Measurements from ENCODE around the gene RC3H1.
"Not testable (repeated sequence)": the region's sequence is repeated elsewhere in the genome, so short reads cannot be mapped to it uniquely, and the experiment has no call there.

The RC3H1 gene

DNA sequence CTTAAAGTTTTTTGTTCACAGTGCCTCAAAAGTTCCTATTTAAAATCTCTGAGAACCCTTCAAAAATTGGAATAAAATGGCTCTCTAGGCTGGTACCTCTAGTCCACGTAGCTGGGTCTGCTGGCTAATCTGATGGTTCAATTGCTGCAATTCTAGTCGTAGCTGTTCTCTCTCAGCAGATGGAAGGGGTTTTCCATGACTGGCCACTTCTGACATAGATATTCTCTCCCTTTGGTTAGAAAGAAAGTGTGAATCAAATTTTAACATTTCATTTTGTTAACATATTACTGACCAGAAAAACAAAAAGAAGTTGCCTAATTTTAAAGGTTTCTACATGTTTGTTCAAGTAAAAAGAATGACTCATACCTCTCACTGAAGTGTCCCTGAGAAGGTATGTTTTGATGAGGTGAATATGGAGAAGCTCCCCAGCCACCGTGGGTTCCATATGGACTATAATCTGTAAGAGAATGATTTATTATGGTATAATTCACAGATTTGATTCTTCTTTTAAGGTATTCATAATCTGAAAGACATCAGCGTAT is 75.7 kb downstream of the RC3H1 start:
- no peak for DNase-seq

DNA sequence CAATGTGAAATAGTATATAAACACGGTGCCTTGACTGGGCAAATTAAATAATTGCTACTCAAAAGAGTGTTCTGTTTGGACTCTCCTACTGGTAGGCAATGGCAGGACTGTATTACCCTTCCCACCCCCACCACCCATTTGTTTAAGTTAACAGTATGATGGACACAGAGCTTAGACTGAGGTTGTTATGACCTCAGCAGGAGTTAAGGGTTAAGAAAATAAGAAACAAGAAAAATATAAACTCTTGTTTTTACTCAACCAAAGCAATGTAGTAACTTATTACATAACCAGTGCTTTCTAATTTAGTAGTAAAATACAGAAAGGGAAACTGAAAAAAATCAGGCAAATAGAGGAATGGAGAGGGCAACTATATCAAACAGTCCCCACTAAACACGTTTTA is 85.1 kb downstream of the RC3H1 start:
- no peak for DNase-seq

DNA sequence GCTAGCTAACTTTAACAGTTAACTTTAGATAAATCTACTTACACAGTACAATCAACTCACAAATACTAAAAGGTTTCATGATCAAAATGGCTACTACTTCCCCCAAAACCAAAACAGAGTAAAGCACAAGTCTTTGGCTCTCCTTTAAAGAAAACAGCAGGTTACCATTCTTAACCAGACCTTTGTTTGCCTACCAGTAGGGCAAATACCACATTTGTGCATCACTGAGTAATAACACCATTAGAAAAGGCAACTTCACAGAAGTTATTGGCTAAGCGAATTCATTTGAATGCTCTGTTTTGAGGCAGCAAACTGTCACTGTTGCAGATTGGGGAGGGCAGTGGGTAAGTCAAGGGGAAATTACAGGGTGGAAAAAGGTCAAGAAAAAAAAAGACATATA is 87.7 kb downstream of the RC3H1 start:
- DNase-seq: no peak

DNA sequence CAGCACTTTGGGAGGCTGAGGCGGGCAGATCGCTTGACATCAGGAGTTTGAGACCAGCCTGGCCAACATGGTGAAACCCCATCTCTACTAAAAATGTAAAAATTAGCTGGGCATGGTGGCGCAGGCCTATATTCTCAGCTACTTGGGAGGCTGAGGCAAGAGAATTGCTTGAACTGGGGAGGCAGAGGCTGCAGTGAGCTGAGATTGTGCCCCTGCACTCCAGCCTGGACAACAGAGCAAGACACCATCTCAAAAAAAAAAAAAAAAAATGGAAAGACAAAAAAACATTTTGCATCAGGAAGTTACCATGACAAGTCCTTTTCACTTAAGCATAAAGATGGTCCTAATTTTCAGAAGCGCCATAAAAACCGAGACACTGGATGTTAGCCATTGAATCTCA is 91.6 kb downstream of the RC3H1 start:
- not testable (repeated sequence) for DNase-seq

DNA sequence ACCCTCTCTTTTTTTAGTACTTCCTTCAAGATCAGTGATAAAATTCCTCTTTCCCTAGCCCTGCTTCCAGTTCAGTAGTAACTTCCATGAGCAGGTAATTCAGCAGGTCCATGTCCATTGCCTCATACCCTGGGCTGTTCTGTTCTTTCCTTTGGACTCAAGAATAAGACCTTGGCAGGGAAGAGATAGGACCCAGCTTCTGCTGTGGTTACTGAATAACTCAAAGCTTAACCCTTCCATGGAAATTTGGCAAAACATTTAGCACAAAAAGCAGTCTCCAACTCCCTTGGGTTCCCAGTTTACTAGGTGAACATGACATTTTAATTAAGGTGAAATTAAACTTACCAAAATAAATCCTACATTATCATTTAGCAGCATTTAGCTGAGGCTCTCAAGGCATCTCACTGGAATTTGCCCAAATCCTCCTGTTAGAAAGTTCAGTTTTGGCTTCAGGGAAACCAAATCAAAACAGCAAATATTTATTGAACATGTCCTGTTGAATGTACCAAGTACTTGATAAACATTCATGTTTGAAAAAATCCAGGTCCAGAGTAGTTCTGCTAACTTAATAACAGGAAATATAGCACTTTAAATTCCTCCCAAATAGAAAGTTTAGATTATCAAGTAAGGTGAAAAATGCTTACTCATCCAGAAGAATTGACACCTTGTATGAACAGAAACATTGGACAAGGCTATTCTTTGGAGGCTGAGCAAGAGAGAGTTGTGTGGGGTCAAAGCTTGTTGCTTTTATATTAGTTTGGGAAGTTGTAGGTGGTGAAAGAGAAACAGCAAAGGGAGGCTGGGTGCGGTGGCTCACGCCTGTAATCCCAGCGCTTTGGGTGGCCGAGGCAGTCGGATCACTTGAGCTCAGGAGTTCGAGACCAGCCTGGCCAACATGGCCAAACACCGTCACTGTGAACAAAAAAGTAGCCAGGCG is 96.6 kb downstream of the RC3H1 start:
- no peak for DNase-seq

DNA sequence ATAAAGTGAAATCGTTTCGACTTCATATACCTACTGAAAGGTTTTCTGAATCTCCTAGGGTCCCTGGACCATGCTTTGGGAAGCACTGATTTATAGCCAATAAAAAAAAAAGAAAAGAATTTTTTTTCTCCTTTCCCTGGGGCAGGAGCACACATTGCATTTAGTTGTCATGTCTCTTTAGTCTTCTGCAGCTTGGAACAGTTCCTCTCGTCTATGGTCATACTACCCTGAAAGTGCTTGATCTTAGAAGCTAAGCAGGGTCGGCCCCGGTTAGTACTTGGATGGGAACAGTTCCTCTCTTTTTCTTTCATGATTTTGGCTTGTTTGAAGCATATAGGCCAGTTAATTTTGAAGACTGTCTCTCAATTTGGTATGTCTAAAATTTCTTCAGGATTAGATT is 101.3 kb downstream of the RC3H1 start:
- DNase-seq: no peak

DNA sequence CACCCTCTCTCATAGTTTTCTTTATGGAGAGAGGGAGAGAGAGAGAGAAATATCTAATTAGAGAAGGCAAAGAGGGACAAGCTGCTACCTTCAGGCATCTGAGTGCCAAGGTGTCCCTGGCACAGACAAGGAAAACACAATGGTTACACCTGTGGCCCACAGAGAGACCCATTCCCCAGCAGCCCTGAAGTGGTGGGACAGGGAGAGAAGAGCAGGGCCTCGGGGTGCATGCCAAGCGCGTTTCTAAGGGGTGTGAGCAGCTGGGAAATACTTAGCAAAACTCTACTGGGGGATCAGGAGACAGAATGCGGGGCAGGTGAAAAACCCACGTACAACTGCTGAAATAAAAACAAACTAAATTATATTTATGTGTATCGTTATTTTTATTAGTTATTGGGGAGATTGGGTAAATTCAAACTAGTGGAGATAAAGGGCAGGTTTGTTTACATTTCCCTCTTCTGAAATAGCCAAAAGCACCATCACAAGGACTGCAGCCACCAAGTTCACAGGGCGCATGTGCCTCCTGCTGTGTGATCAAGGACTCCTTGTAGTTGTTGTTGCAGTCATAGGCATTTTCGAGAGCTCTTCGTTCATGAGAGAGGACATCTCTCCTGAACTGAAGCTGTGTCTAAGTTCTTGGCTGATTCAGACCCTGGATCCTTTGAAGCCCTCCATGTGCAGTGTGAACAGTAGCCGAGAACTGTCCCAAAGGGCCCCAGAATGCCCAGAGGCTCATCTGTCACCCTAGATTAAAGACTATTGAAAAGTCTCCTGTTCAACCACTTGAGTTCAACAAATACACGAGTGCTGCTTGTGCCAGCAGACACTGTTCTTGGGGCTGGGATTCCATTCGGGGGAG is 104.3 kb downstream of the RC3H1 start:
- DNase-seq: no peak

DNA sequence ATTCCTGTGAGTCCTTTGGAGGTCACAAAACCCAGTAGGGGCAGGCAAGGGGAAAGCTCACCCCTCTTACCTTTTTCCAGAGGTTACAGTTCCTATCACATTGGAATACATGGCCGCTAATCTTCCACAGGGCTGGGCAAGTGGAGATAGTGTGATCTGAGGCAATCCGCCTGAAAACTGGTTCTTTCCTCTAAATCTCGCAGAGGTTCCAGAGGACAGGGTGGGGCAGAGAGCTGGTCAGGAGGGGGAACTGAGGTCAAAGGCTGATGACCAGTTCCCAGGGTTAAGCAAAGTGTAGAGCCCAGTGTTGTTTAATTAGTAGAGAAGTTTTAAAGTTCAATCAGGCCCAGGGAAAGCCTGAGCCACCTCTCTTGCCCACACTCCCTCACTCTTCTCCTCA is 105.0 kb downstream of the RC3H1 start, which contains the start of gene SERPINC1:
SERPINC1 (minus strand) TSS at position 179 of the 400 bp plus-strand sequence; CDS start at position 111, 68 bp downstream.
- no peak for DNase-seq

DNA sequence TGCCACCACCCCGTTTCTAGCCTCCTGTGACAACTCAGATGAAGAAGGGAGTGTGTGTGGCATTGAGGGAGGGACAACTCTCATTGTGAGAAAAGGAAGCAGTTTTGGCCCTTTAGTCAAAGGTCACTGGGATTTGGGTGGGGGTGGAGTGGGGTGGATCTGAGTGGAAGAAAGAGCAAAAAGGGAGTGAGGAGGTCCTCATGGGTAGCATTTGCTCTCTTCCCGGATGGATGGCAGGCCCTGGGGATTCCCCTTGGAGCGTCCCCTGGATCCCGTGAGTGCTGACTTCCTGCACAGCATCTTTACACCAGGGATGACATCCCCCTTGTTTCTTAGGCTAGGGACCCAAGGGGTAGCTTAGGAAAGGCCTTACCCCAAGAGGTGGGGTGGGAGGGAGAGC is 105.5 kb downstream of the RC3H1 start:
- no peak for DNase-seq

DNA sequence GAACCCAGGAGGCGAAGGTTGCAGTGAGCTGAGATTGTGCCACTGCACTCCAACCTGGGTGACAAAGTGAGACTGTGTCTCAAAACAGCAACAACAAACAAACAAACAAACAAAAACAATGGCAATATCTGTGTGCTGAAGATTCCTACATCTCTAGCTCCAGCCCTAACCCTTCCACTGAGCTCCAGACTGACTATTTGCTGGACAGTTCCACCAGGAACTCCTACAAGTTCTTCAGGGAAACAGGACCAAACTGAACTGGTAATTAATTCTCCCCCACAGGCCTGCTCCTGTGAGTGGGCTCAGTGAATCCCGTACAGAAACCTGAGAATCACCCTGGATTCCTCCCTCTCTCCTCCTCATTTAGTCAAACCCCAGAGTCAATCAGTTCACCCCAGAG is 106.6 kb downstream of the RC3H1 start:
- DNase-seq: no peak

DNA sequence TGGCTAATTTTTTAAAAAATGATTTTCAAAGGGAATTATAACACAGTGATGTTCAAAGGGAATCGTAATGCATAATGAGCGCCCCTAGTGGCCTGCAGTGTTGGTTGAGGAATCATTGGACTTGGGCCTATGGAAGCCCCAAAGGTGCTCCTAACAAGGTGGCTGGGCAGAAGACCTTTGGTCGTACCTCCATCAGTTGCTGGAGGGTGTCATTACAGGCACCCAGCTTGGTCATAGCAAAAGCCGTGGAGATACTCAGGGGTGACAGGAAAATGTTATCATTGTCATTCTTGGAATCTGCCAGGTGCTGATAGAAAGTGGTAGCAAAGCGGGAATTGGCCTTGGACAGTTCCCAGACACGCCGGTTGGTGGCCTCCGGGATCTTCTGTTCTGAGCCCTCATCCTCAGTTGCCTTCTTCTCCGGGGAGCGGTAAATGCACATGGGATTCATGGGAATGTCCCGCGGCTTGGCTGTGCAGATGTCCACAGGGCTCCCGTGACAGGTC is 107.7 kb downstream of the RC3H1 start:
- peak; percentile 75 for DNase-seq

DNA sequence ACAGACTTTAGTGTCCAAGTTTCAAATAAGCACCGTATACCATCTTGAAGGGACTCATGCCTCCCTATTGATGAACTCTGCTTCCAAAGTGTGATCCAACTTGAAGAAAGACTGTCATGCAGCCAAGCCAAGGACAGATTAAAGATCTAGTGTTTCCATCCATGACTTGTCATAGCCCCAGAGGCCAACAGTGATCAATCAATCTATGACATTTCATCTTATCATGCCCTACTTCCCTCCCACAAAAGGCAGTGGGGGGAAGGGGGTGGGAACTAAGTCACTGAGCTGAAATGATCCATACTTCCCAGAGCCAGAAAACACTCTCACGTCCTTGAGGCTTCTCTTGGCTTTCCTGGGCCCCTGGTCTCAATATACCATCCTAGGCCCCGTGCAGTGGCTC is 109.0 kb downstream of the RC3H1 start:
- no peak for DNase-seq

DNA sequence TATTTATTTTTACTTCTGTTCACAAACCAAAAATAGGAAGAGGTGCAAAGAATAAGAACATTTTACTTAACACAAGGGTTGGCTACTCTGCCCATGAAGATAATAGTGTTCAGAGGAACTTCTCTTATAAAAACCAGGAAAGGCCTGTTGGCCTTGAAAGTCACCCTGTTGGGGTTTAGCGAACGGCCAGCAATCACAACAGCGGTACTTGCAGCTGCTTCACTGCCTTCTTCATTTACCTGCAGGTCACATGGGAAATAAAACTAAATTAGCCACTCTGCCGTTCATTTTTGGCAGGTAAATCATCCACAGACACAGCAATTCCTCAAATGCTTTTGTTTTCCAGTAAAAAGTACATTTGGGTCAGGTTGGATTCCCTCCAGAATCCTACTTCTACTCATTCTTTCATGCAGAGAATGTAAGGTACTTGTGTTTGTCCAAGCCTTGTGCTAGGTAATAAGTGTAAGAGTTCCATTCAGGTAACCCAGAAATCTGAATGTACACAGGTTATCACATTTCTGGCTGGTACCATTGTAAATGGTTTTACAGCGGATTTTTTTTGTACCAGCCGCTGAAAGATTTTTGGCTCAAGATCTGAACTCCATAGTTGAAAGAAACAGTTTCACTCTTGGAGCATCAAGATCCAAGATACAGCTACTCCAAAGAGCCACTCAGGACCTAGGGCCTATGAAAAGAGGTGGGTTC is 118.2 kb downstream of the RC3H1 start:
- no peak for DNase-seq

DNA sequence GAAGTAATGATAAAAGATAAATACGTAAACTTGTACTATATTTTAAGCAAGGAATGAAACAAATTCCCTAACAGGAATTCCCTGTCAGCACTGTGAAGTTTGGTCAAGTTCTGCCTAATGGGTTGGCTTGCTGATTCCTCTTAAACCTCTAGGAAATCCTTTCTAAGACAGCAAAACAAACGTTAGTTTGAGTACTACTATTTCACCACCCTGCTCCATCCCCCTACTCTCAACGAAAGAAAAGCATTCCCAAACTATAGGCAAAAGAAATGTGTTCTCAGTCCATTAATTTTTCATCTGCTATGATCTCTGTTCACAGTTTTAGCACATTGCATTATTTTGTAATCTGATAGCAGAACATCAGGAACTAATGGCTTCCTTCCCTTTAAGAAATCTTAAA is 121.2 kb downstream of the RC3H1 start:
- no peak for DNase-seq

DNA sequence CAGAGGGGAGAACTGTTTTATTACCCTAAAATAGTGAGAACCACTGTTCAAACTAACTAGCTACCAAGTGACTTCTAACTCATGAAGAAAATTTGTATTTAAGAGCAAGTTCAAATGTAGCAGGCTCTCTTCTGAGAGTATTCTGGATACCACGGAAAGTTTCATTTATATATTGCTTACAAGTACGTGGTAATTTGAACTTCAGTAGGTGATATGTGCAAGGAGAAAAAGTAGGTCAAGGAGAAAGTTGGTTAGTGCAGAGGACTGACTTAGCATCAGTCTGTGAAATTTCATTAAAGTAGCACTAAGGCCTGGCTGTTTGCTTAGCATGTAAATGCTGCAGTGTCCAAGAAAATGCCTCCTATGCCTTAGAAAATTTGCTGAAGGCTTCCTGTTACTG is 121.7 kb downstream of the RC3H1 start:
- no peak for DNase-seq

DNA sequence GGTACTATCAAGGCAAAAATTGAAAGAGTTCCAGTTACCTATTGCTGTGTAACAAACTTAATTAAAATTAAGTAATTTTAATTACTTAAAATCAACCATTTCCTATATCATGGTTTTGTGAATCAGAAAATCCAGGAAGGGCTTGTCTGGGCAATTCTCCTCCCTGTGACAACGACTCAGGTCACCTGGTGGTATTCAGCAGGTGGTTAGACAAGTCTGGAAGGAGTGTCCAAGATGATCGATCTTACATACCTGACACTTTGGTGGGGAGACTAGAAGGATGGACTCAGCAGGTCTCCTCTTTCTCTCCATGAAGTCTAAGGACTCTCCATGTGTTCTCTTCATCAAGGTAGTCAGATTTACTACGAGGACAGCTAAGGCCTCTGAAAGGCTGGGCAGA is 128.0 kb downstream of the RC3H1 start:
- no peak for DNase-seq

DNA sequence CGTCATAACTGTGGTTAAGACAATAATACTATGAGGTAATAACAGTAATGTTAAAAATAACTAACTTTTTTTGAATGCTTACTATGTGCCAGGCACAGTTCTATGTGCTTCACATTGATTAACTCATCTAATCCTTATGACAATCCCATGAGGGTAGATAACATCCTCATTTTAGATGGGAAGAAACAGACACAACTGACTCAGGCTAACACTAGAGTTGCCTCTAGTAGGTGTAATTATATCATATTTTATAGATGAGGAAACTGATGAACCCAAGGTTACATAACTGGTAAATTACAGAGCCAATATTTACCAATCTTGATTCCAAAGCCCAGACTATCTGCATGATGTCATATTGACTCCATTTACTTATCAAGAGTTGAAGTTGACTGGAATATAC is 128.5 kb downstream of the RC3H1 start:
- DNase-seq: no peak

DNA sequence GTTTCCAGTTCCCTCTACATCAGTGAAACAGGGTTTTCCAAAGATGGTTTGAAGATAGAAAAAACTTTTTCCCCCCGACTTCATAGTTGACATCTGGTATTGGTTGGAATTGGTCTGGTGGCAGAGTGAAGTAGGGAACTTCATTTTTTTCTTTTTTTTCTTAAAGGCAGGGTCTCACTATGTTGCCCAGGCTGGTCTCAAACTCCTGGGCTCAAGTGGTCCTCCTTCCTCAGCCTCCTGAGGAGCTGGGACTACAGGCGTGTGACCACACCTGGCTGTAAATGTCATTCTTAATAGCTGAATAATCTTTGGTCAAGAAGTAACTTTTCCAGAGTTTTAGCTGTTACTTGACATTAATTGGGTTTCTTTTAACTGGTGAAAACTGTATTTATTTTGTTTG is 132.3 kb downstream of the RC3H1 start:
- DNase-seq: no peak

DNA sequence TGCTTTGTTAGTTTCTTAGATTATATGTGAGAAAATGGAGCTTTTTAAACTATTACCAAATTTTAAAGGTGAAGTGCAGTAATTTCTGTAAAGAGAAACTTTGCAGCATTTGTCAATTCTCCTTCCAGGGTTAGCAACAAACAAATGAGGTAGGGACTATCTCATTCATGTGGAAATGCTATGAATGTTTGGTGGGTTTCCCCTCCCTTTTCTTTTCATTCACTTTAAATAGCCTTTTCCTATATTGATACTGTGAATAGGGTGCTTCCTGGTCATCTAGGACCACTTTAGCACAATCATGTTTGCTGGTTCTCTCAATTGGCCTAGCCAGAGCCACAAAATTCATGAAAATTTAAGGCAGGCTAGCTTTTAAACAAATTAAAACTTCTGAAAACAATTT is 133.4 kb downstream of the RC3H1 start:
- DNase-seq: no peak

DNA sequence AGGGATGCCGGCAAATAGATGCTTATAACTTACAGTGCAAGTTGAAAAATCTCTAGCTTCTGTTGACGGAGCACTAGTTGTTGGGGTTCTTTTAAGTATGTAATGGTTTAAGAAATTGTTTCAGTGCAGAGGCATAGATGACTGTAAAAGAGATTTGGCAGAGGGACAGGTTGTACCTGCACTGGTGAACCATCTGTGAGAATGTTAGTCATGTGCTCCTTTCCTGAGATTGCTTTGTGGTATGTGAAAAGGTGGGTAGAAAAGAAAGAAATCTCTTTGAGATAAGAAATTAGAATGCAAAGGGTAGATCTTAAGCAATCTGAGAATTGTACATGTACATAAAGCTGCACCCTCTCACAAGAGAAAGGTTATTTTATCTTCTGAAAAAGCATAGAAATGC is 134.5 kb downstream of the RC3H1 start:
- DNase-seq: no peak

DNA sequence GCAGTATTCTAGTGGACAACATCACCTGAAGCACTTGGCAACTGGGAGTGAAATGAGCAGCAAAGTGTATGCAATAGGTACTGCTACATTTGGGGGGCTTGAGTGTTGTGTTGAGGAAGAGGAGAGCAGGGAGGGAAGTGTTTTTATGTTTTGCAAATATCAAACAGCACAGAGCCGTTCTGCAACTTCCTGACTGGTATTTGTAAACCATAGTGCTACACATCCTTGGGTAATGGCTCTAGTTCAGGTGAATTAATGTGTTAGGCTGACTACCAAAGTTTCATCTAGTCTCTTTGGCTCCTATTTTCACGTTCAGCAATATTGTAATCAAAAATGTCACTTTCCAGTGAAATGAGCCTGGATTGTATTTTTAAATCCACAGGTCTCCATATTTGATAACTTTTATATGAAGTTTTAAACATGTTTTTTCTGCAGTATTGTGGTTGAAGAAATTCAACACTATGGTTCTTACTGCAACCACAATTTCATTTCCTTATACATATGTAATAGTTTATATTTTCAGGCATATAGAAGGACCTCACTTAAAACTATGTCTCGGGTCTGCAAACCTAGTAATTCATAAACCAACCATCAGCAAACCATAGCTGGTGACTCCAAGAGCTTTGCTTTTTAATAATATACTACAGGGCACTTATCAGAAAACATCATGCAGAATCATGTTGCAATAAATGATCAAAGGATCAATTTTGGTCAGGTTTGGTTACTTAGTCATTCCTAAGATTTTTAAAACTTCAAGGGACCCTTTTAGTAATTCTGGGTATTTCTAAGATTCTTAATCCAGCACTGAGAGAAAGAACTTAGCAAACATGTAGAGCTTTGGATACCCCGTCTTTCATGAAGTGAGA is 135.2 kb downstream of the RC3H1 start:
- DNase-seq: no peak

DNA sequence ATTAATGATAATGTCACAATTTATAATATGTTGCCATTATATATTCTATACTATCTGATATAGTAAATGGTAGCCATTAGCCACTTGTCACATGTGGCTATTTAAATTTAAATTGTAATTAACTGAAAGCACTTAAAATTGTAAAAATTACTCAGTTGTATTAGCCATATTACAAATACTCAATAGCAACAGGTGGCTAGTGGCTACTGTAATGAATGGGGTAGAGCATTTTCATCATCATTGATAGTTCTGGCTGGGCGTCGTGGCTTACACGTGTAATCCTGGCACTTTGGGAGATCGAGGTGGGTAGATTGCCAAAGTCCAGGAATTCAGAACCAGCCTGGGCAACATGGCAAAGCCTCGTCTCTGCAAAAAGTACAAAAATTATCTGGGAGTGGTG is 137.5 kb downstream of the RC3H1 start:
- no peak for DNase-seq
